Stimulated activated naive CD8-positive, alpha-beta T cell treated with anti-CD3 and anti-CD28 coated beads, Interleukin-15, Interleukin-2, amounts not matched to agents 100 ng/mL and 50 ng/mL, for 24 hours (primary cell): Measurements from ENCODE around the gene RBMS3.

Experiments used
- H3K27ac Mint-ChIP-seq: one replicate; pipeline ENCODE4 v1.8.0; 2021; ENCODE audit warnings: mild to moderate bottlenecking, mixed read lengths
- H3K27me3 Mint-ChIP-seq: one replicate; pipeline ENCODE4 v1.8.0; 2021; ENCODE audit warnings: mixed read lengths
- H3K36me3 Mint-ChIP-seq: one replicate; pipeline ENCODE4 v1.8.0; 2021; ENCODE audit warnings: low read depth, mixed read lengths
- H3K4me1 Mint-ChIP-seq: one replicate; pipeline ENCODE4 v1.8.0; 2021; ENCODE audit warnings: low read depth, mixed read lengths
- H3K4me3 Mint-ChIP-seq: one replicate; pipeline ENCODE4 v1.8.0; 2021; ENCODE audit warnings: mild to moderate bottlenecking, mixed read lengths
- H3K9me3 Mint-ChIP-seq: one replicate; pipeline ENCODE4 v1.8.0; 2021; ENCODE audit warnings: mixed read lengths

RBMS3 gene

GRCh38 chr3:29284497-29284896, 3.6 kb downstream of the RBMS3 start:
- peaks cover 45% of the 10 kb centered on the region for H3K4me1 Mint-ChIP-seq
- H3K9me3 Mint-ChIP-seq, result no peaks in the 10 kb centered on the region
- no peak overlapping the region for H3K4me3 Mint-ChIP-seq
- H3K27ac Mint-ChIP-seq, result no peak overlapping the region
- H3K27me3 Mint-ChIP-seq, result peaks cover 27% of the 10 kb centered on the region
- no peaks in the 10 kb centered on the region for H3K36me3 Mint-ChIP-seq

GRCh38 chr3:29285471-29286071, 4.7 kb downstream of the RBMS3 start:
- no peaks in the 10 kb centered on the region for H3K9me3 Mint-ChIP-seq
- H3K27ac Mint-ChIP-seq, result no peak overlapping the region
- no peak overlapping the region for H3K4me3 Mint-ChIP-seq
- peaks cover 38% of the 10 kb centered on the region for H3K4me1 Mint-ChIP-seq
- peaks cover 23% of the 10 kb centered on the region for H3K27me3 Mint-ChIP-seq
- no peaks in the 10 kb centered on the region for H3K36me3 Mint-ChIP-seq

GRCh38 chr3:29286478-29287240, 5.8 kb downstream of the RBMS3 start:
- Mint-ChIP-seq H3K27me3 (peaks cover 22% of the 10 kb centered on the region), H3K36me3 (no peaks in the 10 kb centered on the region), H3K9me3 (no peaks in the 10 kb centered on the region), H3K4me3 (no peak overlapping the region), H3K4me1 (peaks cover 27% of the 10 kb centered on the region), H3K27ac (no peak overlapping the region)

DNA sequence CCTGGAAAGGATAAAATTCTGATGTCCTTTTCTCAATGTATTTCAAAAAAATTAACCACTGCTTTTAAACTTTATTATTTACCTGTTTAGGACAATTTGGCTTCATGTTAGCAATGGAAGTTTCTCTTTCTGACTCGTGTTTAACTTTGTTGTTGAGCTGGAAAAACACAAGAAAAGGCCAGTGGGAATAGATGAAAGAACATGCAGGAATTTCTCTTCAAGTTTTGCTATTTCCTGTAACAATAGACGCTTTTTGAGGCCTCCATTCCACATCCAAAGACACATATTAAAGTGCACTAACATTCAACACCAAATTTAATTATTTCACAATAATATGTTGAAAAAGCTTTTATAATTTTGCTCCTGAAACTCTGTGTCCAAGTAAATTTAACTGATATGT, 9.7 kb downstream of the RBMS3 start:
- H3K9me3 Mint-ChIP-seq, result no peaks in the 10 kb centered on the region
- H3K27me3 Mint-ChIP-seq, result peaks cover 4% of the 10 kb centered on the region
- H3K27ac Mint-ChIP-seq, result no peak overlapping the region
- no peak overlapping the region for H3K4me3 Mint-ChIP-seq
- H3K4me1 Mint-ChIP-seq, result peaks cover 1% of the 10 kb centered on the region
- H3K36me3 Mint-ChIP-seq, result no peaks in the 10 kb centered on the region

DNA sequence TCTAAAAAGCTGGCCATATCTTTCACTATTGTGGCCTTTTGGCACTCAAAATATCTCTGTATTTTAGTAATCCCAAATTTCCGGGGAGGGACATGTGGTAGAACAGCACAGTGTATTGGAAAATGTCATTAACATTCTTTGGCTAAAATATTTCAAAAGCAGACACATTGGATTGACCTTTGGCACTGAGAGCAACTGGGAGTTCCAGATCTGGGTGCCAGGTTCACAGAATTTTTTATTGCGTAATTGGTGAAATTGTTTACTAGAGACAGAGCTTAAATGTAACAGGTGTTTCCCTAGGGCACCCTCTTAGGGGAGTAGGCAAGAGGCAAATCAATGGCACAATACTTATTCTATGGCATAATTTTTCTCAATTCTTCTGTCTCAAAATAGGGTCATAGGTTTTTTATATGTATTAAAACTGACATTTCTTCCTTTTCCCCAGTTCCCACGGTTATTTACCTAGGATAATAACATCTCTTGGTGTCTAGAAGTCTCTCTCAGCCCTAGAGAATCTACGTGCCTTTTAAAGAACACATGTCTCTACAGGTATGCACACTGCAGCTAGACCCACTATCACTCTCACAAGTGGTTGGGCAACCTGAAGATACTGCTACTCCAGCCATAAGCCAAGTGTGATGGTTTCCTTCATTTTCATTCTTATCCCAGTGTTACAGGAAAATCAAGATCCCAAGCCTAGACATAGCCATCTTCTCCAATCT, 10.6 kb downstream of the RBMS3 start:
- H3K36me3 Mint-ChIP-seq, result no peaks in the 10 kb centered on the region
- H3K27me3 Mint-ChIP-seq, result no peaks in the 10 kb centered on the region
- no peaks in the 10 kb centered on the region for H3K9me3 Mint-ChIP-seq
- H3K4me3 Mint-ChIP-seq, result no peak overlapping the region
- H3K27ac Mint-ChIP-seq, result no peak overlapping the region
- no peaks in the 10 kb centered on the region for H3K4me1 Mint-ChIP-seq

GRCh38 chr3:29291982-29292363, 11.1 kb downstream of the RBMS3 start:
- Mint-ChIP-seq H3K4me1 (no peaks in the 10 kb centered on the region), H3K27me3 (no peaks in the 10 kb centered on the region), H3K27ac (no peak overlapping the region), H3K36me3 (no peaks in the 10 kb centered on the region), H3K4me3 (no peak overlapping the region), H3K9me3 (no peaks in the 10 kb centered on the region)

DNA sequence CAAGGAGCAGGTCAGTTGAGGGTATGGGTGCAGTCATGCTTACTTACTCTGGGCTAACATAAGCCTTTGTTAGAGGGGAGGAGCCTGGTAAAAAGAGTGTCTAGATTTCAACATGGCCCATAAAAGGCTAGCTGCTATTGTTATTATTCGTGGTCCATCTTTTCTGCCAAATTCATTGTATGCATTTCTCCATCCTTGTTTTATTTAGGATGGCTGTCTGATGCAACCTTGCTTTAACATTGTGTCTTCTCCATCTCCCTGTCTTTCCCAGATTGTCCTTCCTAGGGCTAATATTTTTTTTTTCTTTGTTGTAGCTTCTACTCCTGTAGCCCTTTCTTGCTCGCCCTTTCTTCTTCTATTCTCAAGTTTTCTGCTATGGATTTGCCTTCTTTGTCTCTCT, 12.6 kb downstream of the RBMS3 start:
- Mint-ChIP-seq H3K27me3 (no peaks in the 10 kb centered on the region), H3K4me1 (no peaks in the 10 kb centered on the region), H3K4me3 (no peak overlapping the region), H3K36me3 (no peaks in the 10 kb centered on the region), H3K27ac (no peak overlapping the region), H3K9me3 (no peaks in the 10 kb centered on the region)

GRCh38 chr3:29297998-29298397, 17.1 kb downstream of the RBMS3 start:
- Mint-ChIP-seq H3K27ac (no peak overlapping the region), H3K4me1 (peaks cover 12% of the 10 kb centered on the region), H3K4me3 (no peak overlapping the region), H3K27me3 (no peaks in the 10 kb centered on the region), H3K9me3 (no peaks in the 10 kb centered on the region), H3K36me3 (no peaks in the 10 kb centered on the region)

DNA sequence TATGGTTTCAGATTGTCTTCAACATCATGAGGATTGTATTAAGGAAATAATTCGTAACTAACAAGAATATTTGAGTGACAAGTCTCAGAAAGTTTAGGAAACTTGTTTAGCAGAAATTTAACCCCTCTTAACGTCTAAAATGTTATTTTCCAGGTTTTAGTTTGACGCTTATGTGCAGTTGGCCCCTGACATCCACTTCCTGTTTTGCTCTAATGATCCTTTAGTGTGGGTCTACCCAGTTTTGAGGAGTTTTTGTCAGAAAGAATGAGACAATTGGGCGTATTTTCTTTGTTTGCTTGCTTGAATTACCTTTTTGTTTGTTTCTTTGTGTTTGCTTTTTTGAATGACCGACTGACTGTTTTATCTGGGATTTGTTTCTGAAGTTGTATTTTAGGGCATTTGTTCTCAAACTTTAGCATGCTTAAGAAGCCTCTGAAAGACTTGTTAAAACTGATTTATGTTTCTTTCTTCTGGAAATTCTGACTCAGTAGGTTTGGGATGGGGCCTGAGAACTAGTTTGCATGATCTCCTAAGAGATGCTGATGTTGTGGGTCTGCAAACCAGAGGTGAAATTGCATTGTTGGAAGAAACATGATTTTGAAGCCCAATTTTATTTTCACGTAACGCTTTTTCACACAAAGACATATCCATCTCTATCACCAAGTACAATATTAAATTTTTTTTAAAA, 20.6 kb downstream of the RBMS3 start:
- Mint-ChIP-seq H3K4me1 (peaks cover 12% of the 10 kb centered on the region), H3K9me3 (no peaks in the 10 kb centered on the region), H3K27ac (no peak overlapping the region), H3K27me3 (no peaks in the 10 kb centered on the region), H3K36me3 (no peaks in the 10 kb centered on the region), H3K4me3 (no peak overlapping the region)

DNA sequence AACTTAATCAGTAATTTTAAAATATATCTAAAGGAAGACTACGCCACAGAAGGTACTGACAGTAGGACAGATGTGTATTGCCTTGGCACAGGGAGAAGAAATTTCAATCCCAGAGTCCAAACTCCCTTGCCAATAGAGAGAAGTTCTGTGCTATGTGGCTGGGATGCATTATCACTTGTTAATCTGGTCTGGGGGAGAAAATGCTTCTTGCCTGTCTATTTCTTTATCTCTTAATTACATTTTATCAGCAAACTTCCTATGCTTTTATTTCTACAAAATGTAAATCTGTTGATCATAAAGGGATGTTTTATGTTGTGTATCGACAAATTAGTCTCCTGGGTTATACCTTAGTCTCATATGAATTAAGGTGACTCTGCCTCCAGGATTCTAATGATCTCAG, 21.7 kb downstream of the RBMS3 start:
- H3K4me3 Mint-ChIP-seq, result no peak overlapping the region
- no peaks in the 10 kb centered on the region for H3K36me3 Mint-ChIP-seq
- H3K27me3 Mint-ChIP-seq, result no peaks in the 10 kb centered on the region
- H3K27ac Mint-ChIP-seq, result no peak overlapping the region
- H3K4me1 Mint-ChIP-seq, result peaks cover 12% of the 10 kb centered on the region
- H3K9me3 Mint-ChIP-seq, result no peaks in the 10 kb centered on the region

DNA sequence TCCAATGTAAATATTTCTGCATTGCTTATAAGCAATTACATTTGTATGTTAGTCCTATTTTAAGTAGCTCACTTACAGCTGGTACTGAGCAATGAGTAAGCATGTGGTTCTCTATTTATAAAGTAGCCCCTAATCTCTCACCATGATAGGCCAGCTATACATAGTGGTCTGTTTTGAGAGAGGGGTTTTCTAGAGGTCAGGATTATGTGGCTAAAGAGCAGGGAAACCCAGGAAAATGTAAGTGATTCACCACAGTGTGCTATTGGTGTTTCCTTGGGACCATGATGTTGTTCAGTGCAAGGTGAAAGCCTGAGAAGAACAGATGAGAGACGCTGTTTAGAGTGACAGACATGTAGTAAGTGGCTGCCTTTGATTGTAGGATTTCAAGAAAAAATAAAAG, 26.4 kb downstream of the RBMS3 start:
- H3K27ac Mint-ChIP-seq, result no peak overlapping the region
- no peak overlapping the region for H3K4me3 Mint-ChIP-seq
- H3K36me3 Mint-ChIP-seq, result no peaks in the 10 kb centered on the region

GRCh38 chr3:29310865-29311264, 30.0 kb downstream of the RBMS3 start:
- Mint-ChIP-seq H3K4me1 (no peaks in the 10 kb centered on the region), H3K27ac (no peak overlapping the region), H3K36me3 (no peaks in the 10 kb centered on the region), H3K4me3 (no peak overlapping the region), H3K9me3 (no peaks in the 10 kb centered on the region), H3K27me3 (no peaks in the 10 kb centered on the region)

More for the DNA sequence above, 26.4 kb downstream of the RBMS3 start:
- Mint-ChIP-seq H3K27me3 (no peaks in the 10 kb centered on the region), H3K4me1 (no peaks in the 10 kb centered on the region), H3K9me3 (no peaks in the 10 kb centered on the region)

DNA sequence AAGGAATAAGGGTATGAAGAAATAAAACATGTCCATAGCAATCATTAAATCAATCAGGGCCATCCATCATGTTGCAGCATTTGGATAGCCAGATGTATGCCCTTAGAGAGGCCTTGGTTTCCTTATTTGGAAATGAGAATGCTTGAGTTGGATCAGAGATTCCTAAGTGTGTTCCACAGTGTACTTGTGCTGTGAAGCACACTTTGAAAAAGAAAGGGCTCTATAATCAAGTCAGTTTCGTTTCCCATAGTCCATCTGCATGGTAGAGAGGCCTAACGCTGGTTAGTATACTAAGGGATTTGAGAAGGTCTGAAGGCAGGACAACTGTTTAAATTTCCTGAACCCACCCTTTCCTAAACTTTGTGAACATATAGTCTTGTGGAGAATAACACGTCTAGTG, 30.9 kb downstream of the RBMS3 start:
- no peak overlapping the region for H3K27ac Mint-ChIP-seq
- H3K4me3 Mint-ChIP-seq, result no peak overlapping the region
- H3K9me3 Mint-ChIP-seq, result no peaks in the 10 kb centered on the region
- H3K27me3 Mint-ChIP-seq, result no peaks in the 10 kb centered on the region
- H3K36me3 Mint-ChIP-seq, result no peaks in the 10 kb centered on the region
- H3K4me1 Mint-ChIP-seq, result no peaks in the 10 kb centered on the region

DNA sequence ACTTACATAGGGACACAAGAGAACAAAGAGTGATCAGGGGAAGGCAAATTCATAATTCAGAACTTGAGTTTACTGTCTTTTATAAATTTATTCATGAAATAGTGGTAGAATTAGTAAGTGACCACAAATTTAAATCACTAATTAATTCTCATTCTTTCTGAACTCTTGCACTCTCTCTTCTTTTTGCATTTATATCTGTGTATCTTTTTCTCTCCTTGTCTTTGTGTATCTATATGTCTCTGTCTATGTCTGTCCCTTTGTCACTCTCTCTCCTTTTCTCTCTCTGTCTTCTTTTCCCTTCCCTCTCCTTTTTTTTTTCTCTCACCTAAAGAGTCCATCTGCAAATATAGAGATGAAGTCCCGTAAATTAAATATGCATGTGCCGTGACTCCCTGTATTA, 31.5 kb downstream of the RBMS3 start:
- H3K27me3 Mint-ChIP-seq, result no peaks in the 10 kb centered on the region
- no peaks in the 10 kb centered on the region for H3K9me3 Mint-ChIP-seq
- H3K36me3 Mint-ChIP-seq, result no peaks in the 10 kb centered on the region
- H3K4me1 Mint-ChIP-seq, result no peaks in the 10 kb centered on the region
- H3K27ac Mint-ChIP-seq, result no peak overlapping the region
- no peak overlapping the region for H3K4me3 Mint-ChIP-seq

DNA sequence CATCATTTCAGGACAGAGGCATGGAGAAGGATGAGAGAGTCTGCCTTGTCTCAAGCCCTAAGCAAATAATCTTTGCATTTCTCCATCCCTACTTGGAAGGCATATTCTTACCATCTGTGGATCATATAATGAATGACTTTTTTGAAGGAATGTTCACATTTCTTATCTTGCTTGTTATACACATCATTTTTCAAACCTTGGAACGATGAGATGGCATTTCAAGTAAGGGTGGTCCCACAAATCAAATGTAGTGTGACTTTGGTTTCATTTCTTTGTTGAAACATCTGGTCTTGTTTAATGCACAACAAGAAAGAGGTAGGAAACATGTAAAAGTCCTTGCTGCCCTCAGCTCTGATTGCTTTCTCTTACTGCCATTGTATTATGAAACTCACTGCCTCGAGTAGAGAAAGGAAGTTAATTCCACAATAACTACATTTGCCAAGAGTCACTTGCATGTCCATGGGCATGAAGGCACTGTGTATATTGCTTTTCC, 32.1 kb downstream of the RBMS3 start:
- no peak overlapping the region for H3K4me3 Mint-ChIP-seq
- no peaks in the 10 kb centered on the region for H3K36me3 Mint-ChIP-seq
- H3K27me3 Mint-ChIP-seq, result no peaks in the 10 kb centered on the region
- no peaks in the 10 kb centered on the region for H3K9me3 Mint-ChIP-seq
- H3K27ac Mint-ChIP-seq, result no peak overlapping the region
- H3K4me1 Mint-ChIP-seq, result no peaks in the 10 kb centered on the region
